Lower leg skin (tissue), 3 donors: Measurements from ENCODE around the gene TXNL4A.

ENCODE experiments used
- POLR2A ChIP-seq, 2 donors: fragments of 450-650 bp; IDR thresholded peaks; one replicate each; pipeline ENCODE4 v1.6.1; 2016 to 2017; ENCODE audit warnings: antibody characterized with exemption in 2 of 2, mild to moderate bottlenecking in 1 of 2, moderate library complexity in 1 of 2
- TF ChIP-seq, protein P1 (sequence below), 3 donors: fragments of 450-650 bp; IDR thresholded peaks; one replicate each; pipeline ENCODE4 v1.5.1; 2016; ENCODE audit warnings: antibody characterized with exemption in 3 of 3, mild to moderate bottlenecking in 3 of 3, moderate library complexity in 2 of 3

DNA sequence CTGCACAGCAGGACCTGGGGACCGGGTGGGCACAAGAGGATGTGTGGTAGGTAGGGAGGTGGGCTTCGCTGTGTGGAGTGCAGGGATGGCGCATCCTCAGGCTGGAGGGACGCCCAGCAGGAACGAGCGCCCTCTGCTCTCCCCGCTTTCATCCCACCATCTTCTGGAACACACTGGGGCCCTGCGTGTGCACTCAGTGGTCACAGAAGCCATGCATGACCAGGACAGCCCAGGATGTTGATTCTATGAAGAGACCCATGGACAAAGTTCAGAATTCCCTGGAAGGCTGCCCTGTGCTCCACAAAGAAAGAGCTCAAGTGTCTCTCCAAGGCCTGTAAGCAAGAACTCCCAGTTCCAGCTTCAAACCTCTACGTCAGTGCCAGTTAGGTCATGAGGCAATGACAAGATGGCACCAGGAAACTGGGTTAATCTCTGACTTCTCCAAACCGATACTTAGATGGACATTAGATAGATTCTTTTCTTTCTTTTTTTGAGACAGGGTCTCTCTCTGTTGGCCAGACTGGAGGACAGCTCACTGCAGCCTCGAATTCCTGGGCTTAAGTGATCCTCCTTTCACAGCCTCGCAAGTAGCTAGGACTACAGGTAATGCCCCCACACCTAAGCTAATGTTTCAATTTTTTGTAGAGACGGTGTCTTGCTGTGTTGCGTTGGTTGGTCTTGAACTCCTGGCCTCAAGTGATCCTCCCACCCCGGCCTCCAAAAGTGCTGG lies 40.3 kb downstream of the TXNL4A start:
- TF ChIP-seq, protein P1, sequence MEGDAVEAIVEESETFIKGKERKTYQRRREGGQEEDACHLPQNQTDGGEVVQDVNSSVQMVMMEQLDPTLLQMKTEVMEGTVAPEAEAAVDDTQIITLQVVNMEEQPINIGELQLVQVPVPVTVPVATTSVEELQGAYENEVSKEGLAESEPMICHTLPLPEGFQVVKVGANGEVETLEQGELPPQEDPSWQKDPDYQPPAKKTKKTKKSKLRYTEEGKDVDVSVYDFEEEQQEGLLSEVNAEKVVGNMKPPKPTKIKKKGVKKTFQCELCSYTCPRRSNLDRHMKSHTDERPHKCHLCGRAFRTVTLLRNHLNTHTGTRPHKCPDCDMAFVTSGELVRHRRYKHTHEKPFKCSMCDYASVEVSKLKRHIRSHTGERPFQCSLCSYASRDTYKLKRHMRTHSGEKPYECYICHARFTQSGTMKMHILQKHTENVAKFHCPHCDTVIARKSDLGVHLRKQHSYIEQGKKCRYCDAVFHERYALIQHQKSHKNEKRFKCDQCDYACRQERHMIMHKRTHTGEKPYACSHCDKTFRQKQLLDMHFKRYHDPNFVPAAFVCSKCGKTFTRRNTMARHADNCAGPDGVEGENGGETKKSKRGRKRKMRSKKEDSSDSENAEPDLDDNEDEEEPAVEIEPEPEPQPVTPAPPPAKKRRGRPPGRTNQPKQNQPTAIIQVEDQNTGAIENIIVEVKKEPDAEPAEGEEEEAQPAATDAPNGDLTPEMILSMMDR (IDR thresholded peaks at IDR 0.05): no peak
- TF ChIP-seq POLR2A (IDR thresholded peaks at IDR 0.05): no peak
